ENCODE data around the gene UGT3A1. TPM values are rescaled to one million over a fixed set of nuclear protein-coding genes. Genes with fewer than 3 reads are reported as not detected.

Gene UGT3A1
- total RNA-seq, 6 experiments from 2014 or later: 14.7 to 62.1 (median 30.3) TPM

- no peak for ATAC-seq
- Histone ChIP-seq H3K4me3 (no peak overlapping the region), H3K4me1 (no peaks in the 10 kb centered on the region), H3K36me3 (no peaks in the 10 kb centered on the region), H3K27ac (no peak overlapping the region), H3K27me3 (no peaks in the 10 kb centered on the region), H3K9me3 (no peaks in the 10 kb centered on the region)
- 75% methylated on average over 3 of the region's 3 CpGs for WGBS (ENCODE audit: insufficient coverage, low coverage, low lambda C conversion rate, missing lambda C conversion rate)
- TF ChIP-seq POLR2A (IDR thresholded peaks at IDR 0.05) (no peak), CTCF (IDR thresholded peaks at IDR 0.05) (peak in 2 of 4 donors; percentile 2 to 5)
- intact Hi-C loops (cut with DNase I): no loop called here
- no peak for DNase-seq
These were observed 51.6 kb downstream of the UGT3A1 start for GRCh38 chr5:35939639-35940038.

- DNase-seq: peak in 1 of 3 donors; percentile 65
- Histone ChIP-seq H3K36me3 (no peaks in the 10 kb centered on the region), H3K27ac (no peak within 1 kb of the TSS), H3K4me3 (no peak within 1 kb of the TSS), H3K4me1 (no peaks in the 10 kb centered on the region), H3K27me3 (no peaks in the 10 kb centered on the region), H3K9me3 (no peaks in the 10 kb centered on the region)
- ATAC-seq: peak; percentile 76 to 86 (median 82)
- intact Hi-C loops (cut with DNase I): no loop called here
- WGBS (ENCODE audit: insufficient coverage, low coverage, low lambda C conversion rate, missing lambda C conversion rate): 24% methylated on average over 2 of the region's 2 CpGs
- TF ChIP-seq CTCF (IDR thresholded peaks at IDR 0.05): no peak
- no peak for TF ChIP-seq POLR2A (IDR thresholded peaks at IDR 0.05)
These were observed 52.5 kb downstream of the UGT3A1 start, which contains the start of gene CAPSL for GRCh38 chr5:35938568-35939227. TSS of gene CAPSL (minus strand) at chr5:35938622. CDS start at chr5:35921120, 17,502 bp downstream.

- WGBS (ENCODE audit: insufficient coverage, low coverage, low lambda C conversion rate, missing lambda C conversion rate): 33% methylated on average over 13 of the region's 13 CpGs
- ATAC-seq: peak; percentile 80 to 86 (median 83)
- Histone ChIP-seq H3K27ac (no peak overlapping the region), H3K36me3 (no peaks in the 10 kb centered on the region), H3K4me1 (no peaks in the 10 kb centered on the region), H3K9me3 (no peaks in the 10 kb centered on the region), H3K4me3 (no peak overlapping the region), H3K27me3 (no peaks in the 10 kb centered on the region)
- intact Hi-C loops (cut with DNase I): loop anchor here in 1 of 2 donors (10.0 kb wide), 1 partner anchor 272 kb away; no protein-coding TSS in a partner anchor
- peak in 1 of 3 donors; percentile 53 for DNase-seq
- TF ChIP-seq CTCF (IDR thresholded peaks at IDR 0.05) (peak; percentile 77 to 96 (median 84)), POLR2A (IDR thresholded peaks at IDR 0.05) (no peak)
These were observed 64.7 kb downstream of the UGT3A1 start for GRCh38 chr5:35926389-35927051.

GRCh38 chr5:35924950-35925722, 66.1 kb downstream of the UGT3A1 start:
- H3K27ac ChIP-seq: no peak overlapping the region

More at GRCh38 chr5:35924950-35925722, 66.1 kb downstream of the UGT3A1 start:
- no peaks in the 10 kb centered on the region for H3K27me3 ChIP-seq
- H3K9me3 ChIP-seq: no peaks in the 10 kb centered on the region
- DNase-seq (peak; percentile 60 to 75 (median 73)), ATAC-seq (peak; percentile 89 to 95 (median 92))
- TF ChIP-seq POLR2A (IDR thresholded peaks at IDR 0.05) (no peak), CTCF (IDR thresholded peaks at IDR 0.05) (peak; percentile 50 to 70 (median 56))
- no peaks in the 10 kb centered on the region for H3K36me3 ChIP-seq
- no peak overlapping the region for H3K4me3 ChIP-seq
- 9% methylated on average over 15 of the region's 21 CpGs for WGBS (ENCODE audit: insufficient coverage, low coverage, low lambda C conversion rate, missing lambda C conversion rate)
- no peaks in the 10 kb centered on the region for H3K4me1 ChIP-seq
- intact Hi-C loops (cut with DNase I): loop anchor here in 1 of 2 donors (10.0 kb wide), 1 partner anchor 270 kb away; no protein-coding TSS in a partner anchor
